A673 (cell line): Measurements from ENCODE around the gene KIRREL3.

Source experiments
- CTCF ChIP-seq: fragments of 300-800, 200-600 bp; sonication (generic); conservative IDR thresholded peaks from 2 replicates; pipeline ENCODE4 v1.5.1; 2017; ENCODE audit warnings: low read depth, mild to moderate bottlenecking, antibody characterized with exemption, low read length, moderate library complexity, mixed read lengths
- EZH2 ChIP-seq: fragments of 200-600 bp; sonication (generic); IDR thresholded peaks from 2 replicates; pipeline ENCODE4 v1.6.1; 2017; ENCODE audit warnings: borderline replicate concordance, low read depth, mild to moderate bottlenecking, mixed read lengths, antibody characterized with exemption, low read length; ENCODE audit not compliant: poor library complexity, severe bottlenecking

DNA sequence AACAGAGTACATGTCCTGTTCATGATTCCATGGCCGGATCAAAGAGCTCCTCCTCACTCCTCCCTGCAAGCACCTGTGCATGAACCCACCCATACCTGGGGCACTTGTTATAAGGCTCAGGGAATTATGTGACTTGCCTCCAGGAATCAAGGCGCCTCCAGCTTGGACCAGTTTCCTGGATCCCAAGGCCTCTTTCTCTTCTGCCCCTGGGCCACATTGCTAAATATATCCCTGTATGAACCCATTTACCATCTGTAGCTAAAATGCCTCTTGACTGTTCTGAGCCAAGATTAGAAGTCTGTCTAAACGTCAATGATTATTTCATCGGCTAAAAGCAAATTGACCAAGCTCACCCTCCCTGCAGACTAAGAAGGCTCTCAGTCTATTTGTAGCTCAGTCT, 135.6 kb downstream of the KIRREL3 start:
- TF ChIP-seq CTCF (no peak), EZH2 (no peak)
